OCI-M1 (cell line): ENCODE data around the gene KCNN1.
A peak's percentile ranks its signal among the peaks of the same experiment; 100 is the strongest.
"Not testable (repeated sequence)": the region's sequence is repeated elsewhere in the genome, so short reads cannot be mapped to it uniquely, and the experiment has no call there.

Experiments
- DNase-seq: peaks from one replicate; lab custom pipeline; 2025; lab: John Stamatoyannopoulos, UW

Gene KCNN1

DNA sequence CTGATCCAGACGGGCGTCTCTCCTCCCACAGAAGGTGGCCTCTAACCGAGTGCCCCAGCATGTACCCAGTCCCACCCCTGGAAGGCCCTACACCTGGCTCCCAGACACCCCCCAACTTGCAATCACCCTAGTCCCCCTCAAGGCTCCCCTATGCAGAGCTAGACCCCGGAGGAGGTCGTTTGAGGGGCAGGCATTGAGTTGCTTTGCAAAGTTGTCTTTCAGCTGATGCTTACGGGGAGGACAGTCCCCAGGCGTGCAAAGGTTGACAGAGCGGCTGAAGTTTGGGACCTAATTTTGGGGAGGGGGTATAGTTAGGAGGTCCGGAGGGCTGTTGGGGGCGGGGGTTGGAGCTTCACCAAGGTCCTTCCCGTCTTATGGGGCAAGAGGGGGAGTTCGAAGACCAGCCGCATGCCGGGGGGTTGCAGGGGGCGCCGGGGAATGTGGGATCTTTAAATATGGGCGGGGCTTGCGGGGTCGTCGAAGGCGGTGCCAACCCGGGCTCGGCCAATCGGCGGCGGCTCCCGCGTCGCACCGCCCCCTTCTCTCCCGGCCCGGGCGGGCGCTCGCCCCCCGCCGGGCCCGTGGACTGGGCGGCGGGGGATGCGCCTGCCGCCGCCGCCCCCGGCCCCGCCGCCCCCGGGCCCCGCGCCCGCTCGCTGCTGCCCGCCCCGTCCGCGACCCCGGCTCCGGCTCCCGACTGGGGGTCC lies at the start of gene KCNN1:
Gene KCNN1, plus strand, starts transcription at position 558 of the 707 bp plus-strand sequence. CDS start 6,782 bp downstream, outside the sequence.
- no peak for DNase-seq

DNA sequence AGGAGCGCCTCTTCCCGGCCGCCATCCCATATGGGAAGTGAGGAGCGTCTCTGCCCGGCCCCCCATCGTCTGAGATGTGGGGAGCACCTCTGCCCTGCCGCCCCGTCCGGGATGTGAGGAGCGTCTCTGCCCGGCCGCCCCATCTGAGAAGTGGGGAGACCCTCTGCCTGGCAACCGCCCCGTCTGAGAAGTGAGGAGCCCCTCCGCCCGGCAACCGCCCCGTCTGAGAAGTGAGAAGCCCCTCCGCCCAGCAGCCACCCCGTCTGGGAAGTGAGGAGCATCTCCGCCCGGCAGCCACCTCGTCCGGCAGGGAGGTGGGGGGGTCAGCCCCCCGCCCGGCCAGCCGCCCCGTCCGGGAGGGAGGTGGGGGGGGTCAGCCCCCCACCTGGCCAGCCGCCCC lies 48.8 kb upstream of the KCNN1 start:
- DNase-seq, result not testable (repeated sequence)

DNA sequence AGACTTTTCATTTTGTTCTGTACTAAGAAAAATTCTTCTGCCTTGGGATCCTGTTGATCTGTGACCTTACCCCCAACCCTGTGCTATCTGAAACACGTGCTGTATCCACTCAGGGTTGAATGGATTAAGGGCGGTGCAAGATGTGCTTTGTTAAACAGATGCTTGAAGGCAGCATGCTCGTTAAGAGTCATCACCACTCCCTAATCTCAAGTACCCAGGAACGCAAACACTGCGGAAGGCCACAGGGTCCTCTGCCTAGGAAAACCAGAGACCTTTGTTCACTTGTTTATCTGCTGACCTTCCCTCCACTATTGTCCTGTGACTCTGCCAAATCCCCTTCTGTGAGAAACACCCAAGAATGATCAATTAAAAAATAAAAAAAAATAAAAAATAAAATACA lies 47.8 kb upstream of the KCNN1 start:
- not testable (repeated sequence) for DNase-seq

DNA sequence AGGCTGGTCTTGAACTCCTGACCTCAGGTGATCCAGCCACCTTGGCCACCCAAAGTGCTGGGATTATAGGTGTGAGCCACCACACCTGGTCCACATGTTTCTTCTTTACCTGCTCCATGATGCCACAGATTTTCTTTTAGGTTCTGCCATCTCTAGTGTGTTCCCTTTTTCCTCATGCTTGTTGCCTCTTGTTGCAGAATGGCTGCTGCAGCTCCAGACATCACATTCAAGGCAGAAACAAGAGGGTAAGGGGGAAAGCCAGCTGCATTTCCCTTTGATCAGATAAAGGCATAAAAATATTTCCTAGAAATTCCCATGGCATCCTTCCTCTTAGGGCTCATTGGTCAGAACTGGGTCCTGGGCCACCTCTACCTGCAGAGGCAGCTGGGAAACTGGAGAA lies 46.4 kb upstream of the KCNN1 start:
- no peak for DNase-seq

DNA sequence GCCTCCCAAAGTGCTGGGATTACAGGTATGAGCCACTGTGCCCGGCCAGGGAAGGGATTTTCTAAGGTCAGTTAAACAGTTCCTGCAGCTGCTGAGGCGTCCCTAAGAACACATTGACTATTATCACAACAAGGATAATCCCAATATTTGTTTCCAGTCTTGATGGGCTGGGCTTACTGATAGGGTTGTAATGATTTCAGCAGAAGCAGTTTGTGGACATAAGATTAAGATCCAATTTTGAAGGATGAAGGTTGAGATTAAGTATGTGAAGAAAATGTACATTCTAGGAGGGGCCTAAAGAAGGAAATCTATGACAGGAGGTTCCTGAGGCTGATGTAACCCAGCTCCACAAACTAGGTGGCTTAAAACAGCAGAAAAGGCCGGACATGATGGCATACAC lies 44.8 kb upstream of the KCNN1 start:
- no peak for DNase-seq

DNA sequence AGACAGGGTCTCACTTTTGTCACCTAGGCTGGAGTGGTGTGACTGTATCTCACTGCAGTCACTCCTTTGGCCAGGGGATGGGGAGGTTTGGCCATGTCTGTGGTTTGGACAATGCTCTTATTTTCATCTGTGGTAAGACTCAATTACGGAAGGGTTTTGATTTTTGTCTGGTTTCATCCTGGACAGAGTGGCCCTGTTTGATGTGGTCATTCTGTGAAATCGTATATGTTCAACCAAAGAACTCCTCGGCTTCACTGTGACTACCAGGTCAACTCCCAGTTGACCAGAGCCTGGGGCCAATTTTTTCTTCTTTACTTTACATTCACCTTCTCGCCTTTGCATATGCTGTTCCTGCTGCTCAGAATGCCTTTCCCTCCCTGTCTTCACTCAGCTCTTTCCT lies 40.9 kb upstream of the KCNN1 start:
- peak; percentile 9 for DNase-seq

DNA sequence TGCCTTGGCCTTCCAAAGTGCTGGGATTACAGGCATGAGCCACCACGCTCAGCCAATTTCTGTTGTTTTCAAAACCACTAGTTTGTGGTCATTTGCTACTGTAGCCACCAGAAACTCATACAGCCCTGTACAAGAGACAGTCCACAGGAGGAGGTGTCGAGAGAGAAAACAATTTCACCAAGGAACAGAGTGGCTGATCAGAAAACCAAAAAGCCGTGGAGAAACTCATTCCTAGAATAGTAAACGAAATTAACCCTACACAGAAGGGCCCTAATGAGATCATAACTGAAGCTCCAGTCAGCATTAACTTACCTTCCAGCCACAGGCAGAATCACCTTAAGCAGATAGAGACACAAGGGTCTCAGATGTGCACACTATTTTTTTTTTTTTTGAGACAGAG lies 37.9 kb upstream of the KCNN1 start:
- no peak for DNase-seq

DNA sequence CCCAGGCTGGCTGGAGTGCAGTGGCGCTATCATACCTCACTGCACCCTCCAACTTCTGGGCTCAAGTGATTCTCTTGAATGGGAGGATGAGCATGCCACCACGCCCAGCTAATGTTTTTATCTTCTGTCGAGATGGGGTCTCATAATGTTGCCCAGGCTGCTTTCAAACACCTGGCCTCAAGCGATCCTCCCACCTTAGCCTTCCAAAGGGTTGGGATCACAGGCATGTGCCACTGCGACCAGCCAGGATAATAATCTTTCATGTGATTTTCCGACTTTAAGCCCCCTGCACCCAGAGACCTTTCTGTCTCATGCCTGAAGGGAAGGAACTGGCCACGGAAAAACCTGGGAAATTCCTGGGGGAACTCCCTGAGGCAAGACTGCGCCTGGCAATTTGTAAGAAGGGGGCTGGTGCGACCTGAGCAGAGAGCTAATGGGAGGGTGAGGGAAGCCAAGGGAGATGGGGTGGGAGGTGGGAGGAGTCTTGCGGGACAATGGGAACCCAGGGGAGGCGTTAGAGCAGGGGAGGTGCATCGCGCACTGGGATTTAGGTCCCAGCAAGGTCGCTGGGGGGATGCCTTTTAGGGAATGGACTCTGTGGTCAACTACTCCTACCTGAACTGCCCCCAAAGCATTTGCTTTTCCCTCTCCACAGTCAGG lies 35.2 kb upstream of the KCNN1 start:
- no peak for DNase-seq

DNA sequence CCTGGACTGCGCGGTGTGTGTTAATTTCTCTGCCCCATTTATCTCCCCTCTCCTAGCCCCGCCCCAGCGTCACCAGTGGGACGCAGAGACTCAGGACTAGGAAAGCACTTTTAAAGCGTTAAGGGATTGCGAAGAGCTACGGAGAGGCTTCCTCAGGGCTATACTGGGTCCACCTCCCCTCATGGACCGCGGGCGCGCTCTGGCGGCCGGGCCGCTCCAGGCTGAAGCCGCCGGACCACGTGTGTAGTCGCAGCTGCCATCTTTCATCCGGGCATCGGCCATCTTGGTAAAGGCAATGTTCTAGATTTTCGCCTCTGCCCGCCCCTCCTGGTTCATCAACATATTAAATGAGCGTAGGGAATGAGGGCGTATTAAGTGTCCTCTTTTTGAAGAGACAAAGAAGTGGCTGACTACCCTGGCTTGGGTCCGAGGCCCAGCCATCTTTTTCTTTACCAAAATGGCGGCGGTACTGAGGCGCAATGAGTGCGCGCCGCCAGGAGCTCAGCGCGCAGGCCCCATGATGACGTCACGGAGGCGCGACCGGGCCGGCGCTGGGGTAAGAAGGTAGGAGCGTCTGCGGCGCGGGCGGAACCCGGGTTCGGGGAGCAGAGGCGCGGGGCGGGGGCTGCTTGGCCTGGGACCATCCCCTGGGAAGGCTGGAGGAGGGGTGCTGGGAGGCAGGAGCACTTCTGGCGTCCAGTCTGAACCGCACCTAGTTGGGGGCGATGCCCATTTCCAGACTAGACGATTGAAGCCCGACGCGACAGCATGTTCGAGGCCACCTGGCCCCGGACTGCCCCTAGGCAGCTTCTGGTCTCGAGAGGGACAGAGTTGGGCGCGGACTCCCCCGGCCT lies 34.2 kb upstream of the KCNN1 start, which contains the start of gene CCDC124:
Gene CCDC124, plus strand, starts transcription at position 531 of the 854 bp plus-strand sequence. CDS start 3,406 bp downstream, outside the sequence.
- peak; percentile 96 for DNase-seq

DNA sequence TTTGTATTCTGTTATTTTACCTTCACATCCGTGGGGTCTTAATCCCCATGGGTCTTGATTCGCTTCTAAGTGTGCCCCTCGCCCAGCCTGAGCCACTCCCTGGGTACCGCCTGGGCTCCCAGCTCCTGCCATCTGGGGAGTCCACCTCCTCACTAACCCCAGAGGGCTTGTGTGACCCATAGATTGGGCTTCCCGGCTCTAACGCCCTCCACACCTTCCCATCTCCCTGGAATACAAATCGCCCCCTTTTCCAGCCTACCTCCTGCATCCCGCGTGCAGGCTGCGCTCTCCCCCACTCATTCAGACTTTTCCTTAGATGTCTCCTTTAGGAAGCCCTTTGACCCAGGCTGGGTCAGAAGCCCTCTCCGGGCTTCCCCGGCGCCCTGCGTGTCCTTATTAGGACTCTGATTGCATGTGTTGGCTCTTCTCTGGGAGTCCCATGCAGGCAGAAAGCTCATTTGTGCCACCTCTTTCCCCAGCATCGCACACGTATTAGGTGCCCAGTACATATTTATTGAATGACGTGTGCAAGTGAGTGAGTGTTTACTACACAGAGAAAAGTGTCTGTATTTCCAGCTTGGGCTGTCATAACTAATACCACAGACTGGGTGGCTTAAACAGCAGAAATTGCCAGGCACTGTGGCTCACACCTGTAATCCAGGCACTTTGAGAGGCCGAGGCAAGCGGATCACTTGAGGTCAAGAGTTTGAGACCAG lies 33.3 kb upstream of the KCNN1 start:
- DNase-seq, result peak; percentile 37

DNA sequence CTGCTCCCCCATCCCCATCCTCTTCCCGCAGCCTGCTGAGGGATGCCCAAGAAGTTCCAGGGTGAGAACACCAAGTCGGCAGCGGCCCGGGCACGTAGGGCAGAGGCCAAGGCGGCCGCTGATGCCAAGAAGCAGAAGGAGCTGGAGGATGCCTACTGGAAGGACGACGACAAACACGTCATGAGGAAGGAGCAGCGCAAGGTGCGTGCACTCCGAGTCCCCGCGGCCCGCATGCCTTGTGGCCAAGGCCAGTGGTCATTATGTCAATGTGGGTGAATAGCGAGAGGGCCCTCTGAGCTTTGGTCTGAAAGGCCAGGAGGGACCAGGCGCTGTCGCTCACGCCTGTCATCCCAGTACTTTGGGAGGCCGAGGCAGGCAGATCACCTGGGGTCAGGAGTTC lies 30.5 kb upstream of the KCNN1 start:
- no peak for DNase-seq

DNA sequence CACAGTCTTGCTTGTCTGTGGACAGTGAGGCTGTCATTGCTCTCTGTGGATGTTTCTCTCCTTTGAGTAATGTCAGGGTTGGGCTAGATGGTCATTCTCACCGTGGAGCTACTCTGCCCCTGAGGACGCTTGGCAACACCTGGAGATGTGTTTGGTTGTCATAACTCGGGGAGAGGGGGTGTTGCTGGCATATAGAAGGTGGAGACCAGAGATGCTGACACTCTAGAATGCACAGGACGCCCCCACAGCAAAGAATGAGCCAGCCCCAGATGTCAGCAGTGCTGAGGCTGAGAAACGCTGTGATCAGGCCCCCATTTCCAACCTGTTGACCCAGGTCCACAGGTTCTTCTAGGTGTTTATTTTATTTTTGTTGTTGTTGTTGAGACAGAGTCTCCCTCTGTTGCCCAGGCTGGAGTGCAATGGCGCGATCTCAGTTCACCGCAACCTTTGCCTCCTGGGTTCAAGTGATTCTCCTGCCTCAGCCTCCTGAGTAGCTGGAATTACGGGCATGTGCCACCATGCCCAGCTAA lies 29.5 kb upstream of the KCNN1 start:
- no peak for DNase-seq

DNA sequence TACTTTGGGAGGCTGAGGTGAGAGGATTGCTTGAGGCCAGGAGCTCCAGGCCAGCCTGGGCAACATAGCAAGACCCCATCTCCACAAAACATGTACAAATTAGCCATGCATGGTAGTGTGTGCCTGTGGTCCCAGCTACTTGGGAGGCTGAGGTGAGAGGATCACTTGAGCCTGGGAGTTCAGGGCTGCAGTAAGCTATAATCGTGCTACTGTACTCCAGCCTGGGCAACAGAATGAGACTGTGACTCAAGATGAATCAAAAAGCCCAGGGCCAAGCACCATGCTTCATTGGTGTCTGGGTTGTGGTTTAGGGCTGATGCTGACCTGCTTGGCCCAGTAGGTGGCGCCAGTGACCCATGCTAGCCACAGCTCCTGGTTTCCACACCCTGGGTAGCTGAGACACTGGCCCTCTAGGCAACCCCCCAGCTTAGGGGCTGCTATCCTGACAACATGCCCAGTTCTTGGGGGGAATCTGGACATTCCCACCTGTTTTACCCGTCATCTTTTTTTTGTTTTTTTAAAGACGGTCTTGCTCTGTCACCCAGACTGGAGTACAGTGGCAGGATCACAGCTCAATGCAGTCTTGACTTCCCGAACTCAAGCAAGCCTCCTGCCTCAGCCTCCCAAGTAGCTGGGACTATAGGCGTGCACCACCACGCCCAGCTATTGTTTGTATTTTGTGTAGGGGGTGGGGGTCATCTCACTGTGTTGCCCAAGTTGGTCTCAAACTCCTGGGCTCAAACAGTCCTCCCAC lies 28.6 kb upstream of the KCNN1 start:
- peak; percentile 82 for DNase-seq

DNA sequence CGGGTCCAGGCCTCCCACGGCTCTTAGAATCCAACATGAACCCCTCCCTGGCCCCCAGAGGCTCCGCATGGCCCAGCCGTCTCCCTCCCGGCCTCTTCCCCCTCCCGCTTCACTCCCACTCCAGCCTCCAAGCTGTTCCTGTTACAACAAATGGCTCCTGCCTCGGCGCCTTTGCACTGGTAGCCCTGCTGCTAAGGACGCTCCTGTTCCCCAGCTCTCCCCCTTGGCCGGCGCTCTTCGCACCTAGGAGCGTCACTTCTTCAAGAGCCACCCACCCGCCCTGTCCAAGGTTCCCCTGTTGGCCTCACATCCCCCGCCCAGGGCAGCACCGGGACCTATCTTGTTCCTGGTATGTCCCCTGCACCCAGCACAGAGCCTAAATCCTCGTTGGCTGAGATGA lies 24.7 kb upstream of the KCNN1 start:
- no peak for DNase-seq

DNA sequence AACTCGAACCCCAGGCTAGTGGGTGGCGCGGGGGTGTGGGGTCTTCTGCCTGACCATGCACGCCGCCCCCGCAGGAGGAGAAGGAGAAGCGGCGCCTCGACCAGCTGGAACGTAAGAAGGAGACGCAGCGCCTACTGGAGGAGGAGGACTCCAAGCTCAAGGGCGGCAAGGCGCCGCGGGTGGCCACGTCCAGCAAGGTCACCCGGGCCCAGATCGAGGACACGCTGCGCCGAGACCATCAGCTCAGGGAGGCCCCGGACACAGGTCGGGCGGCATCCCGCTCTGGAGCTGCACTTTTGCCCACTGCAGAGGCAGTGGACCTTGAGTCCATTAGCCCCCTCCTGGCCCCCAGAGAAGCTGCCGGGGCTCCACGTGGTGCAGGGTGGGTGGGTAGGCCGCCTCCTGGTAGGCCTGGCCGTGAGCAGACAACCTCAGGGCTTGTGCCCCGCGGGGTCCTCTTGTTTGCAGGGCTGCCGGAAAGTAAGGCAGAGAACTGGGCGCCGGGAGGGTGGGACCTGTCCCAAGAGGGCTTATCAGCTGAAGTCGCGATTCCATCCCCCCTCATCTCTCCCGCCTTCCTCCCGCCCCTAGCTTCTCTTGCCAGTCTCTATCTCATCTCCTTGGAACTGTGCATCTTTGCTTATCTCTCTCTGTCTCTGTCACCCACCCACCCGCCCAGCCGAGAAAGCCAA lies 24.2 kb upstream of the KCNN1 start:
- DNase-seq, result no peak

DNA sequence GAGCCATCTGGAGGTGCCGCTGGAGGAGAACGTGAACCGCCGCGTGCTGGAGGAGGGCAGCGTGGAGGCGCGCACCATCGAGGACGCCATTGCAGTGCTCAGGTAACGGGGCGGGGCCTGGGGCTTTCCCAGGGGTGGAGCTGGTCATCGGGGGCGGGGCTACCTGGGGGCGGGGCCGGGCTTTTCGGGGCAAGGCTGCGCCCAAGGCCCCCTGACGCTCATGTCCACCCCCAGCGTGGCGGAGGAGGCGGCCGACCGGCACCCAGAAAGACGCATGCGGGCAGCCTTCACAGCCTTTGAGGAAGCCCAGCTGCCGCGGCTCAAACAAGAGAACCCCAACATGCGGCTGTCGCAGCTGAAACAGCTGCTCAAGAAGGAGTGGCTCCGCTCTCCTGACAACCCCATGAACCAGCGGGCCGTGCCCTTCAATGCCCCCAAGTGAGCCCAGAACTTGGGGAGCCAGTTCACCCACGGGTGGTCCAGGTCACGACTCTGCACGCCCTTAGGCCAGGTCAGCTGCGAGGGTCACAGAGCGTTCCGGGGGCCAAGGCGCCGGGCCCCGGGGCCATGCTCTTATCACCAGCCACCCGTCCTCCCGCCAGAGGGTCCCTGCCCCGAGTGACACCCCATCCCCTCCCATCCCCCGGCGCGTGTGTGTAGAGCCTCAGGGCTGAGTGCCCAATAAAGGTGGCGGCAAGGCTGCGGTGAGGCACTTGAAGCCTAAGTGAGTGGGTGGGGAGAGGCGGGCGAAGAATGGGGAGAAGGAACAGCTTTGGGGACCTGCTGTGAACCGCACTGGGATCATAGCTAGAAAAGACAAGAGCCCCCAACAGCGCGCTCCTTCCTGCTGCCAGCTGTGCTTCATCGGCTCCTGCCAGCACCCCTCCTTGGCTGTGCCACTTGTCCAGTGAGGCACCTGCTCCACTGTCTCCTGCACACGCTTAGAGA lies 23.4 kb upstream of the KCNN1 start:
- DNase-seq, result no peak

DNA sequence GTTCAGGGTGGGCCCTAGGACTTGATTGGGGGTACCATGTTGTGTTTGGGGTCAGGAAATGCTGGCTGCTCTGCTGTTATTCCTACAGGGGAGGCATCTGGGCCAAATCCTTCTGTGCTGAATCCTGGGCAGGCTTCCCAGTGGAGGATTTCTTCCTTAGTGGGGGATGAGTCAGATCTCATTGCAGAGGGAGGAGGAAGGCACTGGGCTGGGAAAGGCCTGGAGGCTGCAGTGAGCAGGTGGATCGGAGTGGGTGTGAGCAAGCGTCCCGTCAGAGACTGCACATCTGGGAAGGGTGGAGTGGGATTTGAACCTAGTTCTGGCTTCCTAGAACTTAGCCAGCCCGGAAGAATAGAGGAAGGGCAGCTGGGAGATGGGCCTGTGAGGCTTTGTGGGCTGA lies 22.6 kb upstream of the KCNN1 start:
- no peak for DNase-seq

DNA sequence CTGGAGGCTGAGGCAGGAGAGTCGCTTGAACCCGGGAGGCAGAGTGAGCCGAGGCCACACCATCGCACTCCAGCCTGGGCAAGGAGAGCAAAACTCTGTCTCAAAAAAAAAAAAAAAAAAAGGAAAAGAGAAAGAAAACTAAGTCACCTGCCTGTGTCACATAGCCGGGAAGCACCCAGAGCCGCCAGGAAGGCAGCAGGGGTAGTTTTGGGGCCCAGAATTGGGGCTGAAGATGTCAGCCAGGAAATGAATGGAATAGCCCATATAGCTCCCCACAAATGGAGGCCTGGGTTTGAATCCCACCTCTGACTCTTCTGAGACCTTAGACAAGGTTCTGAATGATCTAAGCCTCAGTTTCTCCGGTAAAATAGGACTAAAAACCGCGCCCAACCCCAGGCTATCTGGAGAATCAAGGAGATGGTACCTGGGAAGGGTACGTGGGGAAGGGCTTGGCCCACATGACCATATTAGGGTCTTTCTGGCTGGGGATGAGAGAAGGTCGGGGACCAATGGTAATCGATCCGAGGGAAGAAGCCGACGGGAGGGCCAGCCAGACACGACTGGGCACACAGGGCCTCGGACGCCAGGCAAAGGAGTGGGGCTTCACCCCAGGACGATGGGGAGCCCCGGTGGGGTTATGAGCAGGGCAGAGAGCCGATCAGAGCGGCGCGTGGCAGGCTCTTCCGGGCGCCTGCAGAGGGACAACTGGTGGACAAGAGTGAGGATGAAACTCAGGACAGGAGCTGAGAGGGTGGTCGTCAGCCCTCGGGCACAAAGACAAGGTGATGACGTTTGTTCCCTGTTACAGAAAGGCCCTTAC lies 19.7 kb upstream of the KCNN1 start:
- DNase-seq, result peak; percentile 43
